ENCODE results near the gene TULP4.

GRCh38 chr6:158369241-158369640 lies 57.0 kb downstream of the TULP4 start:
- TF ChIP-seq CTBP1 (IDR thresholded peaks at IDR 0.05; ENCODE audit: borderline replicate concordance), result no peak
- no peak for TF ChIP-seq FOXK2 (IDR thresholded peaks at IDR 0.05)
- no peak for TF ChIP-seq BHLHE40 (IDR thresholded peaks at IDR 0.05; ENCODE audit: borderline replicate concordance)
